GM12891 (cell line): ENCODE results near the gene GLIS1.

Experiments used
- DNase-seq: peaks from one replicate; pipeline ENCODE4 v3.0.0; 2011; ENCODE audit warnings: low spot score; ENCODE audit not compliant: insufficient read length
- FAIRE-seq: peaks from 2 replicates; lab custom pipeline; 2011; peaks lifted over from hg19 to GRCh38; lab: Jason Lieb, UNC
- PAX5 ChIP-seq: IDR thresholded peaks from 2 replicates; pipeline ENCODE4 v1.6.1; 2011; ENCODE audit warnings: low read length, moderate library complexity, mild to moderate bottlenecking; ENCODE audit not compliant: insufficient read depth, severe bottlenecking
- POLR2A ChIP-seq: IDR thresholded peaks from 2 replicates; pipeline ENCODE4 v1.6.1; 2011; ENCODE audit warnings: low read depth, low read length, control low read depth
- POLR2AphosphoS5 ChIP-seq: IDR thresholded peaks from 2 replicates; pipeline ENCODE4 v1.6.1; 2011; ENCODE audit warnings: low read depth, low read length, control low read depth
- POU2F2 ChIP-seq: IDR thresholded peaks from 2 replicates; pipeline ENCODE4 v1.6.1; 2011; ENCODE audit warnings: low read depth, mild to moderate bottlenecking, control low read depth, low read length, moderate library complexity
- SPI1 ChIP-seq: IDR thresholded peaks from 2 replicates; pipeline ENCODE4 v1.6.1; 2011; ENCODE audit warnings: low read depth, low read length, control low read depth
- TAF1 ChIP-seq: IDR thresholded peaks from 2 replicates; pipeline ENCODE4 v1.6.1; 2011; ENCODE audit warnings: low read depth, low read length, control low read depth

GLIS1 gene

GRCh38 chr1:53736290-53736689 is 2.7 kb downstream of the GLIS1 start:
- DNase-seq: no peak
- TF ChIP-seq TAF1: no peak
- TF ChIP-seq SPI1: no peak
- TF ChIP-seq POLR2AphosphoS5: no peak
- FAIRE-seq: no peak

DNA sequence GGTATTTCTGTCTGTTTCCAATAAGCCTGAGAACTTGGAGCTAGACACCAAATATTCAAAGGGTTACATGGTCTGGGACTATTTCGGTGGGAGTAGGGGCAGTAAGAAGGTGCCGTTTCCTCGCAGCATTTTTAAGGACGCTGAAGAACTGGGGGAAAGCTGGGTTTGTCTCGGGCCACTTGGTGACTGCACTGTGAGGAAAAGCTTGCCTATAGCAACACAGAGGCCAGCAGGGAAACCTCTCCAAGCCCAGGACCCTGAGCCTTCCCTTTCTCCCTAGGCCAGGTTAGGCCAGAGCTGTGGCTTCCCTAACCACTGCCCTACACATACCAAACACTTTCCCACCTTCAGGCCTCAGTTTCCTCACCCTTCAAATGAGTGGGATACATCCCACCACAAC is 3.3 kb downstream of the GLIS1 start:
- TF ChIP-seq POLR2AphosphoS5: no peak
- TF ChIP-seq SPI1: no peak
- TF ChIP-seq POLR2A: no peak
- no peak for TF ChIP-seq POU2F2
- no peak for TF ChIP-seq PAX5
- TF ChIP-seq TAF1: no peak
- no peak for DNase-seq
- FAIRE-seq: no peak

DNA sequence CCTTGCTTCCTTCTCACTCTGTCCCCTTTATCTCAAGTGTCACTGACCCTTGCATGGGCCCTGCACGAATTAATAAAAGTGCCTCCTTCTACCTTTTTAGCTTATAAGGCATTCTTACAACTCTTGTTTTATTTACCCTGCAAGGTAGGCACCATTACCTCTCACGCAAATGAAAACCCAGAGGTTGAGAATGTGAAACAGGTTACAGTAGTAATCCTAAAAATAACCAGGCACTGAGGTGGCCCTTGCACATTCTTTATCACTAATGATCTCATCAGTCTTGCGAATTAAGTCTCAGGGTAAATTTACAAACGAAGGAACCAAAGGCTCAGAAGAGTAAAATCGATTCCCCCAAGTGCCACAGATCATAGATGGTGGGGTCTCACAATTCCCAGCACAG is 3.7 kb downstream of the GLIS1 start:
- TF ChIP-seq POU2F2 (no peak), POLR2A (no peak), SPI1 (no peak), POLR2AphosphoS5 (no peak), PAX5 (no peak), TAF1 (no peak)
- DNase-seq (no peak), FAIRE-seq (no peak)

DNA sequence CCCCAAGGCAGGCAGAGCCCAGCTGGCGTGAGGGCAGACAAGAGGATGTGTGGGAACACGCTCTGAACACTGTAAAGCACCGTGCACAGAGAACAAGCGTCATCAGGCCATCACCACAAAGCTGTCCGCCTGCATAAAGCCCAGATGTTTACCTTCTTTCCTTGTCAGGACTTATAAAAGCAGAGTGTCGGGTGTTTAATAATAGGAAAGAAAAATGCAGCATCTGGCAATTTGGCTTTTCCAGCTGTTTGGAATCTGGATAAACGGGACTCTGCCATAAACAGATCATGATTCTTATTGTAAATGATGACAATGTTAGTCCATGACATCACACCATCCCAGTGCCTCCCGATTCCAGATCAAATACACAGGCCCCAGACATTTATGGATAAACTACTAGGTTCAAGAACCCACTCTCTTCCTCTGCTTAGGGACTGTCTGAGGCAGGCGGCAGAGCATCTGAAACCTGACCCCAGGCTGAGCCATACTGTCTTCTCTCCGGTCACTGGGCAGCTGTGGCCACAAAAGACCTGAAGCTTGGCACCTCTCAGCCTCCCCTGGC is 4.2 kb downstream of the GLIS1 start:
- no peak for DNase-seq
- no peak for TF ChIP-seq POU2F2
- TF ChIP-seq POLR2A: no peak
- TF ChIP-seq SPI1: no peak
- TF ChIP-seq PAX5: no peak
- TF ChIP-seq POLR2AphosphoS5: no peak
- no peak for FAIRE-seq

- TF ChIP-seq POU2F2 (no peak), SPI1 (no peak), POLR2A (no peak), POLR2AphosphoS5 (no peak)
- DNase-seq (no peak), FAIRE-seq (no peak)
These were observed 4.9 kb downstream of the GLIS1 start for GRCh38 chr1:53733975-53734649.

DNA sequence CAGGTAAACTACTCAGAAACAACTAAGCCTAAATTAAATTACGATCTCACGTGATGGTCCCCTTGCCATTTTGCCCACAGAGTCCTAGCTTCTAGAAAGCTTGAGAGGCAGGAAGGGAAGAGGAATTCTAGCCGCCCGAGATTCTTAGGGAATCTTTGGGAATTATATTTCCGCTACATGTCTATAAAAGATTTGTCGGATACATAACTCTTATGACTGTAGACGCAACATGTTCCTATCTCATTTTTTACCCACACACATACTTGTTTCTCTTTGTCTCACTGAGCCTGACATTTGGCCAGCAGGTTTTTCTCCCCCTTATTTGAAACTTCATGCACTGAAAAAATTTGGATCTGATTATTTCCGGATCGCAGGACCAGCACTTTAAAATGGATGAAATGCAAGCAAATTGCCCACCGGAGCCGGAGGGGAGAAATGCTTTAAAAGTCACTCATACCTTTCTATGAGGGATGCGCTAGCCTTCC is 5.5 kb downstream of the GLIS1 start:
- TF ChIP-seq PAX5: no peak
- TF ChIP-seq TAF1: no peak
- TF ChIP-seq SPI1: no peak
- no peak for TF ChIP-seq POU2F2
- no peak for TF ChIP-seq POLR2AphosphoS5
- TF ChIP-seq POLR2A: no peak
- no peak for DNase-seq
- FAIRE-seq: no peak

DNA sequence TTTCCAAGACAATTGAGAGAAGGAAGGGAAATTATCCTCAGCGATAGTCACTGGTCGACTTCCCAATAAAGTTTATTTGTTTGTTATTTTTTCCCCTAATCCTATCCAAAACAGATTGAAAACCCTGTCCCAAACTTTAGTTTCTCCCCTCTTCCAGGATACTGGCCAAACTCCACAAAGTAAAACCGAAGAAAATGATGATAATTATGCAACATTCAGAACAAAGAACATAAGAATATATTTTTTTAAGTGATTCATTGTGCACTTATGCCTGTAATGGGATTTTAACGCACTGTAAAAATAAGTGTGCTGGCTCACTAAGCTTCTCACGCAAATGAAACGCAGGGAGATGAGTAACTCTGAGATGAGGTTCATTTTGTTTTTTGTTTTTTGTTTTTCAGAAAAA is 6.0 kb downstream of the GLIS1 start:
- DNase-seq (no peak), FAIRE-seq (no peak)
- no peak for TF ChIP-seq POU2F2
- no peak for TF ChIP-seq TAF1
- no peak for TF ChIP-seq SPI1
- TF ChIP-seq POLR2A: no peak
- no peak for TF ChIP-seq PAX5
- TF ChIP-seq POLR2AphosphoS5: no peak

GRCh38 chr1:53732409-53732808 is 6.6 kb downstream of the GLIS1 start:
- DNase-seq: no peak
- no peak for FAIRE-seq
- no peak for TF ChIP-seq SPI1
- TF ChIP-seq TAF1: no peak
- TF ChIP-seq POLR2AphosphoS5: no peak
- TF ChIP-seq POU2F2: no peak
- no peak for TF ChIP-seq PAX5
- no peak for TF ChIP-seq POLR2A

- FAIRE-seq (no peak), DNase-seq (no peak)
- TF ChIP-seq PAX5: no peak
- TF ChIP-seq POLR2AphosphoS5: no peak
- TF ChIP-seq TAF1: no peak
These were observed 7.1 kb downstream of the GLIS1 start for GRCh38 chr1:53731779-53732305.

GRCh38 chr1:53731043-53731600 is 7.8 kb downstream of the GLIS1 start:
- DNase-seq (no peak), FAIRE-seq (no peak)
- no peak for TF ChIP-seq PAX5
- TF ChIP-seq POLR2A: no peak
- TF ChIP-seq TAF1: no peak
- TF ChIP-seq POU2F2: no peak

- TF ChIP-seq PAX5: no peak
- TF ChIP-seq POLR2A: no peak
- TF ChIP-seq POLR2AphosphoS5: no peak
- no peak for TF ChIP-seq SPI1
- no peak for TF ChIP-seq POU2F2
- TF ChIP-seq TAF1: no peak
- no peak for DNase-seq
- no peak for FAIRE-seq
These were observed 8.6 kb downstream of the GLIS1 start for GRCh38 chr1:53730224-53730865.
